Stimulated activated CD8-positive, alpha-beta memory T cell treated with anti-CD3 and anti-CD28 coated beads, Interleukin-7, amount 100 ng/mL, for 4 hours (primary cell): ENCODE data around the gene DMGDH.
"Not testable (repeated sequence)": the region's sequence is repeated elsewhere in the genome, so short reads cannot be mapped to it uniquely, and the experiment has no call there.

Experiments used
- DNase-seq, 2 donors: peaks; one replicate each; pipeline ENCODE4 v3.0.0-alpha.2; 2020; ENCODE audit warnings: low read depth in 2 of 2

The DMGDH gene

GRCh38 chr5:79011219-79011836 lies 58.1 kb downstream of the DMGDH start:
- DNase-seq: no peak

GRCh38 chr5:79008362-79008761 lies 61.1 kb downstream of the DMGDH start:
- DNase-seq: no peak

GRCh38 chr5:79007872-79008271 lies 61.6 kb downstream of the DMGDH start:
- DNase-seq: no peak

GRCh38 chr5:79005936-79006631 lies 63.4 kb downstream of the DMGDH start:
- no peak for DNase-seq

GRCh38 chr5:79005151-79005550 lies 64.3 kb downstream of the DMGDH start:
- no peak for DNase-seq

GRCh38 chr5:79002374-79002773 lies 67.1 kb downstream of the DMGDH start:
- no peak for DNase-seq

- DNase-seq: no peak
These were observed 68.0 kb downstream of the DMGDH start for GRCh38 chr5:79001471-79001870.

GRCh38 chr5:78997090-78997489 lies 72.4 kb downstream of the DMGDH start:
- DNase-seq: no peak

- DNase-seq: no peak
These were observed 73.9 kb downstream of the DMGDH start for GRCh38 chr5:78995521-78996007.

GRCh38 chr5:78993165-78993564 lies 76.3 kb downstream of the DMGDH start:
- DNase-seq: no peak

- DNase-seq: no peak
These were observed 77.3 kb downstream of the DMGDH start for GRCh38 chr5:78992146-78992545.

GRCh38 chr5:78989080-78989479 lies 80.4 kb downstream of the DMGDH start:
- DNase-seq: no peak

- DNase-seq: peak; percentile 34
These were observed 83.7 kb downstream of the DMGDH start for GRCh38 chr5:78985725-78986223.

GRCh38 chr5:78985116-78985724 lies 84.3 kb downstream of the DMGDH start, which contains the start of gene ARSB:
TSS of gene ARSB (minus strand) at chr5:78985310. CDS start at chr5:78985248, 62 bp downstream.
- DNase-seq: peak; percentile 31 to 58

GRCh38 chr5:78984439-78985115 lies 84.9 kb downstream of the DMGDH start:
- peak; percentile 54 to 76 for DNase-seq

- no peak for DNase-seq
These were observed 85.7 kb downstream of the DMGDH start for GRCh38 chr5:78983601-78984438.

- not testable (repeated sequence) for DNase-seq
These were observed 86.3 kb downstream of the DMGDH start for GRCh38 chr5:78983194-78983593.

- DNase-seq: no peak
These were observed 89.6 kb downstream of the DMGDH start for GRCh38 chr5:78979909-78980308.

GRCh38 chr5:78979117-78979742 lies 90.2 kb downstream of the DMGDH start:
- no peak for DNase-seq

- DNase-seq: no peak
These were observed 94.4 kb downstream of the DMGDH start for GRCh38 chr5:78975035-78975434.

- DNase-seq: no peak
These were observed 94.9 kb downstream of the DMGDH start for GRCh38 chr5:78974601-78975000.
